ENCODE results near the gene POLQ. TPM values are rescaled to one million over a fixed set of nuclear protein-coding genes. Genes with fewer than 3 reads are reported as not detected.
"Not testable (repeated sequence)": the region's sequence is repeated elsewhere in the genome, so short reads cannot be mapped to it uniquely, and the experiment has no call there.

The POLQ gene
- 10 to 100 TPM; 34.3 to 55.8 TPM for total RNA-seq

DNA sequence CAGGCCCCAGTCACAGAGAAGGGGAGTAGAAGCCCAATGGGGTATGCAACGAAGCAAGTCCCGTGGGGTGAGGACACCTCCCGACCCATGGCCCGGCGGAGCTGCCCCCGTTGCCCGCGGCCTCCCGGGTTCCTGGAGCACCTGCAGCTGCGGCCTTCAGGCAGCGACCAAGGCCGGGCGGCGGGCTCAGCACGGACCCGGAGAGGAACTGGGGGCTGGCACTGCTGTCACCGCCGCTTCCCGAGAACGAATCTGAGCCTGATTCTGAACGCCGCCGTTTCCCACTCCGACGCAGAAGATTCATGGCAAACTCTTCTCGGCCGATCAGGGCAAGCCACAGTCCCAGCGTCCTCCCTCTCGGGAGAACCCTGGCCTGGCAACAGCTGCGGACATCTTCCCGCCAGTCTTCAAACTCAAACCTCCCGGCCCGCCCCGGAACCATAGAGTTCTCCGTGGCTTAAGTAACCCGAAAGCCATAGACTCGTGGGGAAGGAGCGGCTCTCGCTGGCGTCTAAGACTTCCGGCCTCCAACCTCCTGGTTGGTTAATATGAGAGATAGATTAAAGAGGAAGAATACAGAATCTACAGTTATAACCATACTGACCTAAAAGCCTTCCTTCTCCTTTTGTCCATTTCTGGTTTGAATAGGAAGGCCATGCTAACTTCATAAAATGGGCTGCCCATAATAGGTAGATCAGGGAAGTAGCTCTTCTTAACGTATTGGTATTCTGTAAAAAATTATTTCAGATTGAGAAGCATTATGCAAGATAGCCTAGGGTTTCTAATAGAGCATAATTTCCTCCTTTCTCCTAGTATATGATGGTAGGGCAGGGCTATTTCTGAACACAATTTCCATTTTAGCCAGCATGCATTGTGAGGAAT lies at the start of gene POLQ:
Gene POLQ (minus strand): TSS at position 415 of the 882 bp plus-strand sequence. CDS start 111 bp downstream, at position 304.
- peak within 1 kb of the TSS; percentile 95 for H3K4me3 Mint-ChIP-seq
- CTCF ChIA-PET, result interaction anchor here (0.7 to 4.5 kb wide), 18 partner anchors 8 to 1483 kb away, joined by 3 to 26 read pairs (median 4); partner anchors contain the start of genes FAM162A and PARP14
- H3K27ac Mint-ChIP-seq, result peak within 1 kb of the TSS; percentile 95
- peaks cover 34% of the 10 kb centered on the region for H3K4me1 Mint-ChIP-seq
- no peaks in the 10 kb centered on the region for H3K27me3 Mint-ChIP-seq
- no peaks in the 10 kb centered on the region for H3K9me3 Mint-ChIP-seq (ENCODE audit: low read depth)
- peak; percentile 95 for DNase-seq
- peaks cover 32% of the 10 kb centered on the region for H3K36me3 Mint-ChIP-seq
- peak; percentile 95 for ATAC-seq

DNA sequence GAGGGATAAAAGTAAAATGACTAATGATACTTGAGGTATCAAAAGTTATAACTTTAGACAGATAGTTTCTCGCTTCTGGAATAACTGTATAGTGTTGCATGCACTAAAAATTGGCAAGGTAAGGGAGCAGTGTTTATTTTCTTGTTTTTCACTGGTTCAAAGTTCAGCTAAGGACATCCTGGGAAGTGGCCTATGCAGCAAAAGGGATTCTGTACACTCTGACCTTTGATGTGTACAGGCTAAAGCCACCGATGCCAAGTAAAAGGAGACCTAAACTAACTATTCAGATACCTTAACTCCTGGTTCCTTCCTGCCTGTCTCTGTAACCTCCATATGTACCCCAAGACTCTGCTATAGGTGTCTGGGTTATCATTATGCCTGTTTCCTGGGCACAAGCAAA lies 49.1 kb upstream of the POLQ start:
- Mint-ChIP-seq H3K27me3 (peaks cover 17% of the 10 kb centered on the region), H3K9me3 (ENCODE audit: low read depth) (no peaks in the 10 kb centered on the region), H3K4me3 (no peak overlapping the region), H3K4me1 (no peaks in the 10 kb centered on the region), H3K27ac (no peak overlapping the region), H3K36me3 (no peaks in the 10 kb centered on the region)
- CTCF ChIA-PET, result no interaction called here
- DNase-seq (no peak), ATAC-seq (no peak)

GRCh38 chr3:121593806-121594205 lies 48.0 kb upstream of the POLQ start:
- H3K27me3 Mint-ChIP-seq, result peaks cover 19% of the 10 kb centered on the region
- H3K4me1 Mint-ChIP-seq; H3K27ac Mint-ChIP-seq; H3K9me3 Mint-ChIP-seq (ENCODE audit: low read depth); H3K36me3 Mint-ChIP-seq; DNase-seq; ATAC-seq; H3K4me3 Mint-ChIP-seq; CTCF ChIA-PET: not testable (repeated sequence)

GRCh38 chr3:121592856-121593702 lies 47.3 kb upstream of the POLQ start, which contains the start of gene FBXO40:
TSS of gene FBXO40 (plus strand) at chr3:121593379. CDS start at chr3:121620576, 27,197 bp downstream.
- Mint-ChIP-seq H3K9me3 (ENCODE audit: low read depth) (no peaks in the 10 kb centered on the region), H3K4me1 (no peaks in the 10 kb centered on the region), H3K27ac (no peak within 1 kb of the TSS), H3K4me3 (no peak within 1 kb of the TSS), H3K27me3 (peaks cover 19% of the 10 kb centered on the region), H3K36me3 (no peaks in the 10 kb centered on the region)
- DNase-seq (no peak), ATAC-seq (no peak)
- CTCF ChIA-PET, result no interaction called here

DNA sequence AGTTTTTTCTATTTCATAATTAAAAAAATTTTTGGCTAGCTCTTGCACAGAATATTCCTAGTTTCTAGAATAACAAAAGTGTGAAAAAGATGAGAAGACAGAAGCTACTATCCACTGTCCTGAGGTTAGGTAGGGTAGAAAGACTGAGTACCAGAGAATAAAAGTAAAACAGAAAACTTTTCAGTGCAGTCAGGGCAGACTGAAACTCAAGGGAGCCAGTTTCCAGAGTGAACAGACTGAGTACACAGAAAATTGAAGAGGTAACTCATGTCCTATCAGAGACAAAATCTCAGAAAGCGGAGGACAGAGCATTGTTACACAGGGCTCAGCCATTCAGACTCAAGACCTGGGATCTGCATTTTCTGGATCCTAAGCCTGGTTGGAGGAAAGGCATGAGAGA lies 38.6 kb upstream of the POLQ start:
- H3K4me3 Mint-ChIP-seq, result no peak overlapping the region
- H3K36me3 Mint-ChIP-seq, result no peaks in the 10 kb centered on the region
- no peaks in the 10 kb centered on the region for H3K9me3 Mint-ChIP-seq (ENCODE audit: low read depth)
- H3K27ac Mint-ChIP-seq, result no peak overlapping the region
- ATAC-seq (no peak), DNase-seq (no peak)
- CTCF ChIA-PET, result no interaction called here
- H3K27me3 Mint-ChIP-seq, result peaks cover 20% of the 10 kb centered on the region
- H3K4me1 Mint-ChIP-seq, result no peaks in the 10 kb centered on the region

DNA sequence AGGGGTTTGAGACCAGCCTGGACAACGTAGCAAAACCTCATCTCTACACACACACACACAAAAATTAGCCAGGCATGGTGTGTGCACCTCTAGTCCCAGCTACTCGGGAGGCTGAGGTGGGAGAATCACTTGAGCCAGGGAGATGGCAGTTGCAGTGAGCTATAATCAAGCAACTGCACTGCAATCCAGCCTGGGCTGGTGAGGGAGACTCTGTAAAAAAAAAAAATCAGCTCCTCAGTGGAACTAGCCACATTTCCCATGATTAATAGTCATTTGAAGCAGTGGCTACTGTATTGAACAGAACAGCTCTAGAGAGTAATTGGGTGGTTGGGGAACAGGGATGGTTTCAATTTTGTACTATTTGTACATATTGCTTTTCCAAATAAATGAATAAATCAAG lies 35.9 kb upstream of the POLQ start:
- Mint-ChIP-seq H3K4me3 (no peak overlapping the region), H3K9me3 (ENCODE audit: low read depth) (no peaks in the 10 kb centered on the region), H3K36me3 (no peaks in the 10 kb centered on the region), H3K27ac (no peak overlapping the region), H3K27me3 (peaks cover 22% of the 10 kb centered on the region), H3K4me1 (no peaks in the 10 kb centered on the region)
- CTCF ChIA-PET, result no interaction called here
- DNase-seq, result no peak
- ATAC-seq, result no peak

- DNase-seq (no peak), ATAC-seq (no peak)
- CTCF ChIA-PET, result no interaction called here
- H3K4me3 Mint-ChIP-seq, result no peak overlapping the region
- H3K9me3 Mint-ChIP-seq (ENCODE audit: low read depth), result no peaks in the 10 kb centered on the region
- peaks cover 22% of the 10 kb centered on the region for H3K27me3 Mint-ChIP-seq
- no peaks in the 10 kb centered on the region for H3K36me3 Mint-ChIP-seq
- no peaks in the 10 kb centered on the region for H3K4me1 Mint-ChIP-seq
- H3K27ac Mint-ChIP-seq, result no peak overlapping the region
These were observed 28.7 kb upstream of the POLQ start for GRCh38 chr3:121574449-121574848.

GRCh38 chr3:121567649-121568048 lies 21.9 kb upstream of the POLQ start, which contains the start of gene ARGFX:
TSS of gene ARGFX (plus strand) at chr3:121567949. CDS start at chr3:121570714, 2,765 bp downstream.
- Mint-ChIP-seq H3K4me3 (no peak within 1 kb of the TSS), H3K4me1 (no peaks in the 10 kb centered on the region), H3K9me3 (ENCODE audit: low read depth) (no peaks in the 10 kb centered on the region), H3K27ac (no peak within 1 kb of the TSS), H3K36me3 (no peaks in the 10 kb centered on the region), H3K27me3 (peaks cover 18% of the 10 kb centered on the region)
- CTCF ChIA-PET, result no interaction called here
- no peak for ATAC-seq
- no peak for DNase-seq

GRCh38 chr3:121566773-121567172 lies 21.0 kb upstream of the POLQ start:
- no peaks in the 10 kb centered on the region for H3K36me3 Mint-ChIP-seq
- ATAC-seq (no peak), DNase-seq (no peak)
- no peaks in the 10 kb centered on the region for H3K9me3 Mint-ChIP-seq (ENCODE audit: low read depth)
- H3K27me3 Mint-ChIP-seq, result peaks cover 18% of the 10 kb centered on the region
- CTCF ChIA-PET, result no interaction called here
- H3K27ac Mint-ChIP-seq, result no peak overlapping the region
- H3K4me1 Mint-ChIP-seq, result no peaks in the 10 kb centered on the region
- no peak overlapping the region for H3K4me3 Mint-ChIP-seq

DNA sequence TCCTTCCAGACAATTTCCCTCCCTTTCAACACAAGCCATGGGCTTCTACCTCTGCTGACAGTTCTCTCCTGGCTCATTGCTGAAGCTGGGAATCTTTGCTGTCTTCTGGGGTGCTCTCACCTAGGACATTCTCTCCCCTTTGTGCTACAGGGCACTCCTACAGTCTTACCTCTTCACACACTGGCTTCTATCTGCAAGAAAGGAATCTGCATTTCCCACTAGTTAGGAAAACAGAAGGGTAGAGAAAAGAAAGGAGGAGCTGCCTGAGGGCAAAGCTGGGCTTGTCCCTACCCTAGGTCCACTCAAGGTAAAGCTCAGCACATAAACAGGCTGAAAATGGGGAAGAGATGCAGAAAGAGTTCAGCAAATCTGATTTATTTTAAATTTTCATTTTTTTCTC lies 16.4 kb upstream of the POLQ start:
- Mint-ChIP-seq H3K4me1 (no peaks in the 10 kb centered on the region), H3K9me3 (ENCODE audit: low read depth) (no peaks in the 10 kb centered on the region), H3K36me3 (no peaks in the 10 kb centered on the region), H3K4me3 (no peak overlapping the region), H3K27ac (no peak overlapping the region), H3K27me3 (peaks cover 3% of the 10 kb centered on the region)
- DNase-seq (no peak), ATAC-seq (no peak)
- CTCF ChIA-PET, result no interaction called here

- CTCF ChIA-PET, result interaction anchor here (1.3 kb wide), 1 partner anchor 743 kb away, joined by 3 read pairs; no protein-coding TSS in a partner anchor
- Mint-ChIP-seq H3K27me3 (peaks cover 3% of the 10 kb centered on the region), H3K9me3 (ENCODE audit: low read depth) (no peaks in the 10 kb centered on the region), H3K4me1 (peaks cover 3% of the 10 kb centered on the region), H3K36me3 (no peaks in the 10 kb centered on the region), H3K27ac (no peak overlapping the region), H3K4me3 (no peak overlapping the region)
- ATAC-seq (no peak), DNase-seq (no peak)
These were observed 11.7 kb upstream of the POLQ start for GRCh38 chr3:121557426-121557934.

DNA sequence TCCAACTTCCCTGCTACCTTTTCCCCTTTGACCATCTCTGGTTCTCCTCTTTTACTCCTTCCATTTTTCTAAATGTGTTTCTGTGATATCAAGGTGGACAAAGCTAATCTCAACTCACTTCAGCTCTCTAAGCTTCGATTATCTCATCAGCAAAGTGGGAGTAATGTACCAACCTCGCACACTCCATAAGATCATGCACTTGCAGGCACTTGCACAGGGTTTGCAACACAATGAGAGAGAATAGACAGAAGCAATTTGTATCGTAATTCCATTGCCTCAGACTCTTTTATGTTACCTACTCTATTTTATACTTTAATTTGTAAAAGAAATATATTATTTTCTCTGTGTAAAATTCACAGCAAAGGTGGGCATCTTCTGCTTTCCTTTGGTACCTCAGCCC lies 7.0 kb upstream of the POLQ start:
- CTCF ChIA-PET, result interaction anchor here (0.7 to 1.3 kb wide), 2 partner anchors 651 to 706 kb away, joined by 3 read pairs; no protein-coding TSS in a partner anchor
- H3K27ac Mint-ChIP-seq, result no peak overlapping the region
- no peak overlapping the region for H3K4me3 Mint-ChIP-seq
- DNase-seq (no peak), ATAC-seq (no peak)
- H3K36me3 Mint-ChIP-seq, result no peaks in the 10 kb centered on the region
- H3K27me3 Mint-ChIP-seq, result no peaks in the 10 kb centered on the region
- no peaks in the 10 kb centered on the region for H3K9me3 Mint-ChIP-seq (ENCODE audit: low read depth)
- peaks cover 11% of the 10 kb centered on the region for H3K4me1 Mint-ChIP-seq

DNA sequence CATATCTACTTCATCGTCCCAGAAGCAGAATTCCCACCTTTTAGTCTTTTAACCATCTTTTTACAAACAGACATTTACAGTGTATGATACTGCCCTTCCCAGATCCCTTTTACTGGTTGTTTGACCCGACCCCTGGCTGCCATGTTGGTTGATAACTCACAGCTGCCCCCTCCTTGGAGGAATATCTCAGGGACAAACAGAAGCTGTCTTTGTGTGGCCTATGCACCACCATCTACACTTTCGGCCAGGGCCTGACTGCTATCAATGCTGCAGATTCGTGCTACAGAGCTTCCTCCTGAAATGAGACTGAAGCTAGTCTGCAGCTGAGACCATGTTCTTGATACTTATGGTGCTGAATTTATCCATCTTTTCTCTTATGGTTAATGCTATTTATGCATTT lies 6.6 kb upstream of the POLQ start:
- no peaks in the 10 kb centered on the region for H3K36me3 Mint-ChIP-seq
- DNase-seq (no peak), ATAC-seq (no peak)
- no peaks in the 10 kb centered on the region for H3K27me3 Mint-ChIP-seq
- no peaks in the 10 kb centered on the region for H3K9me3 Mint-ChIP-seq (ENCODE audit: low read depth)
- CTCF ChIA-PET, result interaction anchor here (1.3 kb wide), 1 partner anchor 706 kb away, joined by 3 read pairs; no protein-coding TSS in a partner anchor
- no peak overlapping the region for H3K27ac Mint-ChIP-seq
- H3K4me3 Mint-ChIP-seq, result no peak overlapping the region
- peaks cover 11% of the 10 kb centered on the region for H3K4me1 Mint-ChIP-seq
